Esophagus squamous epithelium (tissue), 4 donors: ENCODE measurements around the gene PEX7.

Experiments
- POLR2A ChIP-seq, 4 donors: fragments of 450-650 bp; IDR thresholded peaks; one replicate each; pipeline ENCODE4 v1.6.1; 2017; ENCODE audit warnings: antibody characterized with exemption in 4 of 4, mild to moderate bottlenecking in 4 of 4, moderate library complexity in 3 of 4
- TF ChIP-seq, protein P1 (sequence below), 6 experiments: fragments of 450-650 bp in 4 of 6; fragments of 200-600 bp in 2 of 6; sonication (generic) in 2 of 6; IDR thresholded peaks; one replicate each; pipeline ENCODE4 v1.5.1; 2016 to 2019; ENCODE audit warnings: antibody characterized with exemption in 6 of 6, mild to moderate bottlenecking in 4 of 6, moderate library complexity in 4 of 6

- TF ChIP-seq, protein P1, sequence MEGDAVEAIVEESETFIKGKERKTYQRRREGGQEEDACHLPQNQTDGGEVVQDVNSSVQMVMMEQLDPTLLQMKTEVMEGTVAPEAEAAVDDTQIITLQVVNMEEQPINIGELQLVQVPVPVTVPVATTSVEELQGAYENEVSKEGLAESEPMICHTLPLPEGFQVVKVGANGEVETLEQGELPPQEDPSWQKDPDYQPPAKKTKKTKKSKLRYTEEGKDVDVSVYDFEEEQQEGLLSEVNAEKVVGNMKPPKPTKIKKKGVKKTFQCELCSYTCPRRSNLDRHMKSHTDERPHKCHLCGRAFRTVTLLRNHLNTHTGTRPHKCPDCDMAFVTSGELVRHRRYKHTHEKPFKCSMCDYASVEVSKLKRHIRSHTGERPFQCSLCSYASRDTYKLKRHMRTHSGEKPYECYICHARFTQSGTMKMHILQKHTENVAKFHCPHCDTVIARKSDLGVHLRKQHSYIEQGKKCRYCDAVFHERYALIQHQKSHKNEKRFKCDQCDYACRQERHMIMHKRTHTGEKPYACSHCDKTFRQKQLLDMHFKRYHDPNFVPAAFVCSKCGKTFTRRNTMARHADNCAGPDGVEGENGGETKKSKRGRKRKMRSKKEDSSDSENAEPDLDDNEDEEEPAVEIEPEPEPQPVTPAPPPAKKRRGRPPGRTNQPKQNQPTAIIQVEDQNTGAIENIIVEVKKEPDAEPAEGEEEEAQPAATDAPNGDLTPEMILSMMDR (IDR thresholded peaks at IDR 0.05), result no peak
- no peak for TF ChIP-seq POLR2A (IDR thresholded peaks at IDR 0.05)
These were observed 134.5 kb downstream of the PEX7 start for GRCh38 chr6:136956590-136957544.
